DND-41 (cell line): ENCODE results near the gene SUSD6.

Source experiments
- ATAC-seq: fragments of 200-7000 bp; cut with Tn5 transposase; 3 replicates; pipeline ENCODE4 v1.9.1; 2021; ENCODE audit warnings: low read depth; ENCODE audit not compliant: insufficient read depth
- DNase-seq: peaks from one replicate; pipeline ENCODE4 v3.0.0-alpha.2; 2020
- H2AFZ ChIP-seq: 2 replicates; pipeline ENCODE4 v1.6.0; 2012; ENCODE audit warnings: low read depth, low read length
- H3K27ac ChIP-seq: 2 replicates; pipeline ENCODE4 v1.5.1; 2012; ENCODE audit warnings: low read length, inconsistent platforms
- H3K27me3 ChIP-seq: fragments of 200-600 bp; sonication (generic); 2 replicates; pipeline ENCODE4 v1.6.0; 2012; ENCODE audit warnings: low read length, mild to moderate bottlenecking, inconsistent platforms; ENCODE audit not compliant: insufficient read depth, poor library complexity
- H3K36me3 ChIP-seq: 2 replicates; pipeline ENCODE4 v1.5.1; 2012; ENCODE audit warnings: low read length, inconsistent platforms; ENCODE audit not compliant: insufficient read depth
- H3K4me1 ChIP-seq: 2 replicates; pipeline ENCODE4 v1.5.1; 2012; ENCODE audit warnings: mild to moderate bottlenecking, low read length; ENCODE audit not compliant: insufficient read depth
- H3K4me2 ChIP-seq: 2 replicates; pipeline ENCODE4 v1.6.0; 2012; ENCODE audit warnings: mild to moderate bottlenecking, moderate library complexity, low read length, inconsistent platforms; ENCODE audit not compliant: insufficient read depth
- H3K4me3 ChIP-seq, 2 experiments: fragments of 200-600 bp in 1 of 2; shearing (Covaris generic) in 1 of 2; 2 replicates each; pipeline ENCODE4 v1.5.1; 2012 to 2016; ENCODE audit warnings: inconsistent platforms in 2 of 2, low read length in 2 of 2, mild to moderate bottlenecking in 2 of 2, low read depth in 1 of 2, moderate library complexity in 1 of 2
- H3K79me2 ChIP-seq: 2 replicates; pipeline ENCODE4 v1.6.0; 2012; ENCODE audit warnings: low read length, inconsistent platforms; ENCODE audit not compliant: insufficient read depth
- H3K9ac ChIP-seq: 2 replicates; pipeline ENCODE4 v1.6.0; 2012; ENCODE audit warnings: low read depth, mild to moderate bottlenecking, inconsistent platforms, low read length, moderate library complexity
- H3K9me3 ChIP-seq: 2 replicates; pipeline ENCODE4 v1.5.1; 2012; ENCODE audit warnings: low read length, moderate library complexity, mild to moderate bottlenecking, inconsistent platforms; ENCODE audit not compliant: insufficient read depth, severe bottlenecking
- H4K20me1 ChIP-seq: 2 replicates; pipeline ENCODE4 v1.6.0; 2012; ENCODE audit warnings: low read length; ENCODE audit not compliant: insufficient read depth
- CTCF ChIP-seq: IDR thresholded peaks from 2 replicates; pipeline ENCODE4 v1.5.1; 2012; ENCODE audit warnings: borderline replicate concordance, low read length, moderate library complexity, mild to moderate bottlenecking; ENCODE audit not compliant: poor library complexity, severe bottlenecking; ENCODE audit errors: extremely low read depth
- EZH2 ChIP-seq: IDR thresholded peaks from 3 replicates; pipeline ENCODE4 v1.6.1; 2012; ENCODE audit warnings: borderline replicate concordance, low read depth, mild to moderate bottlenecking, moderate library complexity, low read length, inconsistent platforms; ENCODE audit not compliant: severe bottlenecking

Gene SUSD6

GRCh38 chr14:69615121-69615495, 3.7 kb downstream of the SUSD6 start:
- 0 out of 2 replicates have a peak overlapping the region, but pooled peaks have one; percentile 2 for H3K9ac ChIP-seq
- no peak for ATAC-seq
- H3K4me1 ChIP-seq = peaks cover 64% of the 10 kb centered on the region

GRCh38 chr14:69615496-69616407, 4.4 kb downstream of the SUSD6 start:
- Histone ChIP-seq H3K4me2 (peak overlapping the region; percentile 35), H4K20me1 (no peaks in the 10 kb centered on the region), H3K79me2 (peaks cover 57% of the 10 kb centered on the region), H3K4me1 (peaks cover 57% of the 10 kb centered on the region), H3K27ac (peak overlapping the region; percentile 43), H3K27me3 (no peaks in the 10 kb centered on the region), H2AFZ (0 out of 2 replicates have a peak overlapping the region, but pooled peaks have one; percentile 5), H3K9me3 (no peaks in the 10 kb centered on the region), H3K4me3 (0 out of 4 replicates have a peak overlapping the region, but pooled peaks of 1 of the 2 experiments have one; percentile 1), H3K36me3 (no peaks in the 10 kb centered on the region), H3K9ac (peak overlapping the region; percentile 15; the same call in 1 of the 2 replicates)
- DNase-seq = peak; percentile 53
- TF ChIP-seq EZH2 (no peak), CTCF (no peak)
- peak; percentile 58 for ATAC-seq

More at GRCh38 chr14:69615121-69615495, 3.7 kb downstream of the SUSD6 start:
- H3K27me3 ChIP-seq = no peaks in the 10 kb centered on the region
- peak overlapping the region; percentile 43 for H3K27ac ChIP-seq
- H3K4me2 ChIP-seq = 0 out of 2 replicates have a peak overlapping the region, but pooled peaks have one; percentile 35
- H3K36me3 ChIP-seq = no peaks in the 10 kb centered on the region
- no peak overlapping the region for H2AFZ ChIP-seq
- no peaks in the 10 kb centered on the region for H3K9me3 ChIP-seq
- no peak for TF ChIP-seq CTCF
- TF ChIP-seq EZH2 = no peak
- H3K4me3 ChIP-seq = no peak overlapping the region
- no peaks in the 10 kb centered on the region for H4K20me1 ChIP-seq
- no peak for DNase-seq
- H3K79me2 ChIP-seq = peaks cover 55% of the 10 kb centered on the region

GRCh38 chr14:69616408-69616773, 5.0 kb downstream of the SUSD6 start:
- Histone ChIP-seq H4K20me1 (no peaks in the 10 kb centered on the region), H3K27ac (peak overlapping the region; percentile 43), H3K27me3 (no peaks in the 10 kb centered on the region), H3K36me3 (no peaks in the 10 kb centered on the region), H3K9ac (peak overlapping the region; percentile 15), H3K4me2 (peak overlapping the region; percentile 35), H3K9me3 (no peaks in the 10 kb centered on the region), H3K4me3 (0 out of 4 replicates have a peak overlapping the region, but pooled peaks of 1 of the 2 experiments have one; percentile 1), H3K4me1 (peaks cover 53% of the 10 kb centered on the region), H2AFZ (no peak overlapping the region), H3K79me2 (peaks cover 60% of the 10 kb centered on the region)
- TF ChIP-seq CTCF = no peak
- no peak for TF ChIP-seq EZH2
- DNase-seq (no peak), ATAC-seq (no peak)
